CD14-positive monocyte (primary cell): ENCODE data around the gene LIMK1. TPM values are rescaled to one million over a fixed set of nuclear protein-coding genes. Genes with fewer than 3 reads are reported as not detected.

Experiments
- polyA plus RNA-seq, 3 donors: library from polyadenylated mRNA; depleted of rRNA in 1 of 3; unstranded in 2 of 3; stranded (reverse) in 1 of 3; fragments of 300-500 nt in 2 of 3; fragments of >200 nt in 1 of 3; fragmentation: Illumina TruSeq in 2 of 3; gene quantifications; 1 replicate in 2 of 3; 2 replicates in 1 of 3; pipeline ENCODE4 v1.2.3, GENCODE V29; 2012 to 2021

Gene LIMK1
- polyA plus RNA-seq, 3 donors, result 12.6 to 30.2 (median 13.9) TPM

Other genes starting within 250 kb of the LIMK1 start
- gene METTL27, start 241.3 kb upstream of the LIMK1 start, polyA plus RNA-seq, result 1 to 10 TPM; 1.1 to 2.1 (median 1.2) TPM
- gene TMEM270, start 222.6 kb upstream of the LIMK1 start, polyA plus RNA-seq, result not detected
- gene ELN, start 55.6 kb upstream of the LIMK1 start, polyA plus RNA-seq, result not detected
- gene EIF4H, start 90.6 kb downstream of the LIMK1 start, polyA plus RNA-seq, result 100 to 1,000 TPM; 162 to 234 (median 206) TPM
- 100 to 1,000 TPM; 318 to 355 (median 349) TPM for gene LAT2, start 126.2 kb downstream of the LIMK1 start, polyA plus RNA-seq
- 10 to 100 TPM; 12.8 to 42.1 (median 33.5) TPM for gene RFC2, start 170.6 kb downstream of the LIMK1 start, polyA plus RNA-seq
- 1 to 10 TPM; 1.1 to 5.2 (median 1.3) TPM for gene CLIP2, start 205.6 kb downstream of the LIMK1 start, polyA plus RNA-seq